ENCODE measurements around the gene CFAP61. TPM values are rescaled to one million over a fixed set of nuclear protein-coding genes. Genes with fewer than 3 reads are reported as not detected.

Gene CFAP61
- total and polyA plus RNA-seq, 9 of the 15 experiments (the other 6 are each of a cell fraction or from before 2014, with no cell fraction given) = 0.11 TPM; not detected in 8

DNA sequence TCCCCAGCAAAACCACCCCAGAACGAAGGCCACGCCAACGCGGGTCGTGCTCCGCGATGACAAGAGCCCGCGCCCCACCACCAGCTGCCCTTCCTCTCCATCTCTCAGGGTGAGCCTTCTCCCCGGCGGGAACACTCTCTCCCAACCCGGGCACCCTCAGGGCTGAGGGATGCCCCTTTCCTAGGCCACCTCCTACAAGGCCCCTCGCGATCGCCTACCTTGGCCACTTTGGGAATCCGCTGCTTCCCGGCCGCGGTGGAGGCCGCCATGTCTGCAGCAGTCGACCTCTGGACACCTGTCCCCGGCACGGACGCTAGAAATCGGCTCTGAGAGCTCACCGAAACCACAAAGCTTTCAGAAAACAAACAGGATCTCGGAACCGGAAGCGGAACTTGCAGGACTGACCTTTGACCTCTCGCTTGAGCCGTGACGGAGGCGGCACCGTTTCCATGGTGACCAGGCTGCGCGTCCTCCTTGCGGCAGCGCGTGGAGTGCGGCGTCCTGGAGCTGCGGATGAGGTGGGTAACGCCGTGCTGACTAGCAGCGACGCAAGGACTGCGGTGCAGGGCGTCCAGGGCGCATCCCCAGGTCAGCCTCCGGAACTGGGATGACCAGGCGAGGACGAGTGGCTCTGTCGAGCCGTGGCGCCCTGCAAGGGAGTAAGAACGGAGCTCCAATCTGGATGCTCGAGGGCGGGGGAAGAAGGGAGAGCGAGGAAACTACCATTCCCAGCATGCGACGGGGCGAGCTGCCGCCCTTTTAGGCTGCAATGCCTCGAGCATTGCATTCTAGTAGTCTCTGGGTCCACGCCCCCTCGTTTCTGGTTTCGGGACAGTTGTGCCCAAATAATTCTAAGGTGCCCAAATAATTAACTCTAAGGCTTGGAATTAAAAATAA is at the start of gene CFAP61, which contains the start of gene CRNKL1 (continued):
- TF ChIP-seq SNRNP70 (optimal IDR thresholded peaks at IDR 0.05; ENCODE audit: low read depth, low read length) (no peak), CXXC5 (CRISPR knock-in tag; IDR thresholded peaks at IDR 0.05) (peak; percentile 72), ZNF507 (tag; conservative IDR thresholded peaks at IDR 0.05) (no peak), ZNF584 (CRISPR knock-in tag; IDR thresholded peaks at IDR 0.05; ENCODE audit: low read depth) (no peak), CBFB (CRISPR knock-in tag; IDR thresholded peaks at IDR 0.05) (no peak), STAG1 (CRISPR knock-in tag; IDR thresholded peaks at IDR 0.05; ENCODE audit: borderline replicate concordance) (no peak), PPARD (CRISPR knock-in tag; IDR thresholded peaks at IDR 0.05) (no peak), ZNF830 (CRISPR knock-in tag; IDR thresholded peaks at IDR 0.05) (no peak), LEF1 (IDR thresholded peaks at IDR 0.05) (no peak), HCFC1 (IDR thresholded peaks at IDR 0.05; ENCODE audit: low read depth, low read length) (peak; percentile 83), CBFA2T2 (conservative IDR thresholded peaks at IDR 0.05) (no peak), XRCC5 (IDR thresholded peaks at IDR 0.05; ENCODE audit: low read depth, low read length) (no peak), ETV5 (CRISPR knock-in tag; IDR thresholded peaks at IDR 0.05; ENCODE audit: low read depth) (no peak), ATF7 (IDR thresholded peaks at IDR 0.05) (peak; percentile 78), JUNB (CRISPR knock-in tag; conservative IDR thresholded peaks at IDR 0.05) (no peak), YY1 (IDR thresholded peaks at IDR 0.05; ENCODE audit: borderline replicate concordance in 1 of 3, control insufficient read depth in 1 of 3, extremely low read depth in 1 of 3, insufficient read depth in 3 of 3, insufficient read length in 1 of 3, insufficient replicate concordance in 2 of 3, low read depth in 1 of 3, low read length in 2 of 3) (peak in 2 of 3 experiments; percentile 53 to 75), NBN (IDR thresholded peaks at IDR 0.05; ENCODE audit: low read depth) (no peak), SREBF1 (IDR thresholded peaks at IDR 0.05; ENCODE audit: borderline replicate concordance, low read depth, low read length) (no peak), DNMT1 (IDR thresholded peaks at IDR 0.05) (no peak), TOE1 (IDR thresholded peaks at IDR 0.05; ENCODE audit: borderline replicate concordance) (no peak), TOE1 (CRISPR knock-in tag; IDR thresholded peaks at IDR 0.05; ENCODE audit: borderline replicate concordance, low read depth) (no peak), RFX1 (IDR thresholded peaks at IDR 0.05) (peak; percentile 99)
- TF ChIP-seq, protein P1, sequence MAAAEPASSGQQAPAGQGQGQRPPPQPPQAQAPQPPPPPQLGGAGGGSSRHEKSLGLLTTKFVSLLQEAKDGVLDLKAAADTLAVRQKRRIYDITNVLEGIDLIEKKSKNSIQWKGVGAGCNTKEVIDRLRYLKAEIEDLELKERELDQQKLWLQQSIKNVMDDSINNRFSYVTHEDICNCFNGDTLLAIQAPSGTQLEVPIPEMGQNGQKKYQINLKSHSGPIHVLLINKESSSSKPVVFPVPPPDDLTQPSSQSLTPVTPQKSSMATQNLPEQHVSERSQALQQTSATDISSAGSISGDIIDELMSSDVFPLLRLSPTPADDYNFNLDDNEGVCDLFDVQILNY (CRISPR knock-in tag; IDR thresholded peaks at IDR 0.05) = no peak
- TF ChIP-seq, protein P2, sequence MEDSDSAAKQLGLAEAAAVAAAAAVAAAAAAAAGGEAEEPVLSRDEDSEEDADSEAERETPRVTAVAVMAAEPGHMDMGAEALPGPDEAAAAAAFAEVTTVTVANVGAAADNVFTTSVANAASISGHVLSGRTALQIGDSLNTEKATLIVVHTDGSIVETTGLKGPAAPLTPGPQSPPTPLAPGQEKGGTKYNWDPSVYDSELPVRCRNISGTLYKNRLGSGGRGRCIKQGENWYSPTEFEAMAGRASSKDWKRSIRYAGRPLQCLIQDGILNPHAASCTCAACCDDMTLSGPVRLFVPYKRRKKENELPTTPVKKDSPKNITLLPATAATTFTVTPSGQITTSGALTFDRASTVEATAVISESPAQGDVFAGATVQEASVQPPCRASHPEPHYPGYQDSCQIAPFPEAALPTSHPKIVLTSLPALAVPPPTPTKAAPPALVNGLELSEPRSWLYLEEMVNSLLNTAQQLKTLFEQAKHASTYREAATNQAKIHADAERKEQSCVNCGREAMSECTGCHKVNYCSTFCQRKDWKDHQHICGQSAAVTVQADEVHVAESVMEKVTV (CRISPR knock-in tag; IDR thresholded peaks at IDR 0.05) = no peak
- TF ChIP-seq, protein P3, sequence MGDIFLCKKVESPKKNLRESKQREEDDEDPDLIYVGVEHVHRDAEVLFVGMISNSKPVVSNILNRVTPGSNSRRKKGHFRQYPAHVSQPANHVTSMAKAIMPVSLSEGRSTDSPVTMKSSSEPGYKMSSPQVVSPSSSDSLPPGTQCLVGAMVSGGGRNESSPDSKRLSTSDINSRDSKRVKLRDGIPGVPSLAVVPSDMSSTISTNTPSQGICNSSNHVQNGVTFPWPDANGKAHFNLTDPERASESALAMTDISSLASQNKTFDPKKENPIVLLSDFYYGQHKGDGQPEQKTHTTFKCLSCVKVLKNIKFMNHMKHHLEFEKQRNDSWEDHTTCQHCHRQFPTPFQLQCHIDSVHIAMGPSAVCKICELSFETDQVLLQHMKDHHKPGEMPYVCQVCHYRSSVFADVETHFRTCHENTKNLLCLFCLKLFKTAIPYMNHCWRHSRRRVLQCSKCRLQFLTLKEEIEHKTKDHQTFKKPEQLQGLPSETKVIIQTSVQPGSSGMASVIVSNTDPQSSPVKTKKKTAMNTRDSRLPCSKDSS (IDR thresholded peaks at IDR 0.05; ENCODE audit: low read depth, partially characterized antibody) = no peak
